Karpas-422 (cell line): Measurements from ENCODE around the gene RAD51B. TPM values are rescaled to one million over a fixed set of nuclear protein-coding genes. Genes with fewer than 3 reads are reported as not detected.
"Not testable (repeated sequence)": the region's sequence is repeated elsewhere in the genome, so short reads cannot be mapped to it uniquely, and the experiment has no call there.

Source experiments
- DNase-seq: peaks from one replicate; pipeline ENCODE4 v3.0.0-alpha.2; 2015
- H2AFZ ChIP-seq: fragments of 200-600 bp; sonication (generic); 2 replicates; pipeline ENCODE4 v1.6.1; 2014; ENCODE audit warnings: antibody characterized with exemption, low read length, mixed read lengths
- H3K27ac ChIP-seq: fragments of 200-600 bp; sonication (generic); 2 replicates; pipeline ENCODE4 v1.5.1; 2014; ENCODE audit warnings: mild to moderate bottlenecking, low read length, moderate library complexity
- H3K27me3 ChIP-seq: fragments of 200-600 bp; sonication (generic); 2 replicates; pipeline ENCODE4 v1.6.1; 2014; ENCODE audit warnings: low read length, mixed read lengths
- H3K36me3 ChIP-seq: fragments of 200-600 bp; sonication (generic); 2 replicates; pipeline ENCODE4 v1.6.1; 2014; ENCODE audit warnings: low read length, mixed read lengths; ENCODE audit not compliant: insufficient read depth
- H3K4me1 ChIP-seq: fragments of 200-600 bp; sonication (generic); 2 replicates; pipeline ENCODE4 v1.6.1; 2014; ENCODE audit warnings: mild to moderate bottlenecking, low read length, mixed read lengths
- H3K4me2 ChIP-seq: fragments of 200-600 bp; sonication (generic); 2 replicates; pipeline ENCODE4 v1.6.1; 2014; ENCODE audit warnings: low read length, low read depth, mild to moderate bottlenecking; ENCODE audit not compliant: poor library complexity, severe bottlenecking
- H3K4me3 ChIP-seq: fragments of 200-600 bp; sonication (generic); 2 replicates; pipeline ENCODE4 v1.5.1; 2014; ENCODE audit warnings: mild to moderate bottlenecking, antibody characterized with exemption, low read length, mixed read lengths
- H3K79me2 ChIP-seq: fragments of 200-600 bp; sonication (generic); 2 replicates; pipeline ENCODE4 v1.6.1; 2014; ENCODE audit warnings: mild to moderate bottlenecking, low read length, mixed read lengths
- H3K9ac ChIP-seq: fragments of 200-600 bp; sonication (generic); 2 replicates; pipeline ENCODE4 v1.6.0; 2014; ENCODE audit warnings: low read length
- H3K9me2 ChIP-seq: fragments of 200-600 bp; sonication (generic), shearing (Covaris generic); replicated peaks from 2 replicates; pipeline ENCODE4 v1.6.0; 2014; ENCODE audit warnings: mild to moderate bottlenecking, low read length, moderate library complexity; ENCODE audit not compliant: insufficient read depth
- H3K9me3 ChIP-seq: fragments of 300-700, 200-600 bp; sonication (generic); 2 replicates; pipeline ENCODE4 v1.6.1; 2014; ENCODE audit warnings: low read length, mixed read lengths
- H4K20me1 ChIP-seq: fragments of 200-600 bp; sonication (generic); 2 replicates; pipeline ENCODE4 v1.6.1; 2014; ENCODE audit warnings: mild to moderate bottlenecking, antibody characterized with exemption, low read length, low read depth; ENCODE audit not compliant: insufficient read depth
- total RNA-seq: library from RNA; depleted of rRNA; stranded (reverse); fragments of >200 nt; shearing (Covaris generic); gene quantifications from 2 replicates; pipeline ENCODE4 v1.2.3, GENCODE V29; 2014; ENCODE audit warnings: low replicate concordance

RAD51B gene
- total RNA-seq, 1 experiment from 2014 or later = 107 TPM

DNA sequence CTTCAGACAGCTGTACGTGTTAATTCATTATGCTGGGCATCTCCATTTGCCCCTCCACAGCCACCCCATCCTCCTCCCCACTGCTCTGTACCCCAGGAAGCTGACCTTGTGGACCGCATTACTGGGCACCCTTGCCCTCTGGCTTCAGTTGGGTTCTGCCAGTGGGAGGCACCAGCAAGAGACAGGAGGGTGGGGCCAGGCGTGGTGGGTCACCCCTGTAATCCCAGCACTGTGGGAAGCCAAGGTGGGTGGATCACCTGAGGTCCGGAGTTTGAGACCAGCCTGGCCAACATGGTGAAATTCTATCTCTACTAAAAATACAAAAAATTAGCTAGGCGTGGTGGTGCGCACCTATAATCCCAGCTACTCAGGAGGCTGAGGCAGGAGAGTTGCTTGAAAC is 843.2 kb downstream of the RAD51B start:
- not testable (repeated sequence) for H3K27me3 ChIP-seq, H2AFZ ChIP-seq, H3K9me2 ChIP-seq, H3K9ac ChIP-seq, H4K20me1 ChIP-seq, H3K27ac ChIP-seq, DNase-seq, H3K9me3 ChIP-seq, H3K4me2 ChIP-seq, H3K79me2 ChIP-seq, H3K36me3 ChIP-seq, H3K4me3 ChIP-seq
- H3K4me1 ChIP-seq = peaks cover 14% of the 10 kb centered on the region

DNA sequence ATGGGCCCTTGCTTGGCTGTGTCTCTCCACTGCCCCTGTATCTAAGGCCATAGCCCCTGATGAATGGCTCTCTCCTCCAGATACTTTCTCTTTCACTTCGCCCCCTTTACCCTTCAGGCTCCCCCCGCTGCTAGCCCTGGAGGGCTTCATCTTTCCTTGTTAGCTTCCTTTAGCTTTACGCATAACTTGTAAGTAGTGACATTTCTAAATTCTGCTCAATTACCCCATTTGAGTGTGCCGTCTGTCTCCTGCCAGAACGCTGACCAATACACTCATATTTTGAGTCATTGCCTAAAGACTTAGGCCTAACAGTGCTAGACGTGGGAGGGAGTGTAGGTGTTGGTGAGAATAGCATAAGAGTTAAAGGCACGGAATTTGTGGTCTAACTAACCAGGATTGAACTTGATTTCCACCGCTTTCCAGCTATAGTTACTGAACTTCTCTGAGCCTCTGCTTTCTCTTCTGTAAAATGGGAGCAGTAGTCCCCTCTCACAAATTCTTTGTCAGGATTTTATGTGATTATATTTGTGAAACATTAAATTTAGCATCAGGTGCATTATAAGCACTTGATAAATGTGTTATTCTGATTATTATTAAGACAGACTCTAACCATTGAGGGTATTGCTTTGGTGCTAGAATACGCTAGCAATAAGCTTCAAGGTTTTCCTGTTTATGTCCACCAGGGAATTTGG is 844.0 kb downstream of the RAD51B start:
- no peak overlapping the region for H3K27ac ChIP-seq
- no peaks in the 10 kb centered on the region for H3K9me2 ChIP-seq
- no peaks in the 10 kb centered on the region for H3K79me2 ChIP-seq
- no peak overlapping the region for H3K9ac ChIP-seq
- no peak for DNase-seq
- no peaks in the 10 kb centered on the region for H3K9me3 ChIP-seq
- no peaks in the 10 kb centered on the region for H3K27me3 ChIP-seq
- H2AFZ ChIP-seq = no peak overlapping the region
- no peaks in the 10 kb centered on the region; the same call in 1 of the 2 replicates for H3K36me3 ChIP-seq
- H3K4me2 ChIP-seq = no peak overlapping the region
- no peaks in the 10 kb centered on the region for H4K20me1 ChIP-seq
- peaks cover 18% of the 10 kb centered on the region for H3K4me1 ChIP-seq
- no peak overlapping the region for H3K4me3 ChIP-seq

DNA sequence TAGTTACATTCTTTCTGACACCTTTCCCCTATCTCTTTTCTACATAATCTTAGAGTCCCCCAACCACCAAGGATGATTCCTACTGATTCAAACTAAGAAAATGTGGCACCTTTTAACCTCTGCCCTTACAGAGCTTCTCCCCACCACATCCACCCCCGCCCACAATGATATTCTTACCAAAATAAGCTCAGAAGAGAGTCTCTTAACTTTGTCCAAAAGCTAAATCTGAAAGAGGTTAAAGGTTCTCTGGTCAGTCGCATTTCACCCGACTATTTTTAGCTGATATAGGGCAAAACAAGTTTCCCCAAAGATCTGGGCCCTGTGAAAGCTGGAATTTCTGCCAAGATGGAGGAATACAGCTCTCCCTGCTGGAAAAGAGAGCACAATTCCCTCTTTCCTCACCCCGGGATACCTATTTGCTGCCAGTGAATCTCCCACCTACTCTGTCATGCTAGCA is 844.7 kb downstream of the RAD51B start:
- Histone ChIP-seq H3K9me2 (no peaks in the 10 kb centered on the region), H2AFZ (no peak overlapping the region), H3K27me3 (no peaks in the 10 kb centered on the region), H3K4me3 (no peak overlapping the region), H3K36me3 (no peaks in the 10 kb centered on the region; the same call in 1 of the 2 replicates), H3K4me2 (no peak overlapping the region), H3K79me2 (no peaks in the 10 kb centered on the region), H4K20me1 (no peaks in the 10 kb centered on the region), H3K27ac (no peak overlapping the region), H3K9me3 (no peaks in the 10 kb centered on the region), H3K9ac (no peak overlapping the region), H3K4me1 (peaks cover 25% of the 10 kb centered on the region)
- DNase-seq = no peak

DNA sequence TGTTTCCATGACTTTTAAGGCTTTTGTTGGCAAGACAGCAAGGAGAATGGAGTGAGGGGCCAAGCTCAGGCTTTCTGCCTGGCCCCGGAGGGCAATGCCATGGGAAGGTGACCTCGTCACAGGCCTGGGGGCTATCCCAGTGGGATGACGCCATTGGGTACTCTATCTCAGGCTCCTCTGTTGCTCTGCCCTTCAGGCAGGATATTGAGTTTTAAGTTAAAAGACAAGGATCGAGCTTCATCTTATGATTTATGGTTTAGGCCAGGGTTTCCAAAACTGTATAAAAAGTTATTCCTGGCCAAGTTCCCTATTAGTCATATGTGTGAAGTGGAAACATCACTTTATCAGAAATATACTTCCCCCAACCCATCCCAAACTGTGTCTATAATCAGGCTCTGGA is 845.6 kb downstream of the RAD51B start:
- Histone ChIP-seq H3K4me1 (peaks cover 34% of the 10 kb centered on the region), H2AFZ (no peak overlapping the region), H3K9me3 (no peaks in the 10 kb centered on the region), H3K27me3 (no peaks in the 10 kb centered on the region), H3K36me3 (no peaks in the 10 kb centered on the region; the same call in 1 of the 2 replicates), H3K4me3 (no peak overlapping the region), H3K9ac (no peak overlapping the region), H4K20me1 (no peaks in the 10 kb centered on the region), H3K4me2 (no peak overlapping the region), H3K9me2 (no peaks in the 10 kb centered on the region), H3K79me2 (no peaks in the 10 kb centered on the region), H3K27ac (no peak overlapping the region)
- no peak for DNase-seq

DNA sequence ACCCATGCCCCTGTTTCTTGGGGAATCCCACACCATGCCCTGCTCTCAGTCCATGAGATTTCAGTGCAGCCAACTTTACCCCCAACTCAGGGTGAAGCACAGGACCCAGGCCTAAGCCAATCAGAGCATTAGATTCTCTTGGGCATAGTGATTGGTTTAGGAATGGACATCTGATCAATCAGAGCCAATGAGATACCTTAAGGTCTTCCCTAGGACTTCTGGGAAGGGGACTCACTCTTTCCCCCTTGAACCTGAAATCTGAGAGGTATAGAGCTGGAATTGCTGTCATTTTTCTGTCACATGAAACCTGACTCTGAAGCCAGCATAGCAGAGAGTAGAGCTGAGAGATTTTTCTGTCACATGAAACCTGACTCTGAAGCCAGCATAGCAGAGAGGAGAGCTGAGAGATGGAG is 846.2 kb downstream of the RAD51B start:
- peak overlapping the region; percentile 30 for H3K4me2 ChIP-seq
- H3K27me3 ChIP-seq = no peaks in the 10 kb centered on the region
- peak overlapping the region; percentile 3; the same call in 1 of the 2 replicates for H3K4me3 ChIP-seq
- peak overlapping the region; percentile 10; the same call in 1 of the 2 replicates for H3K9ac ChIP-seq
- H3K9me3 ChIP-seq = no peaks in the 10 kb centered on the region
- H3K79me2 ChIP-seq = no peaks in the 10 kb centered on the region
- H3K4me1 ChIP-seq = peaks cover 34% of the 10 kb centered on the region
- H2AFZ ChIP-seq = no peak overlapping the region; the same call in 1 of the 2 replicates
- H3K9me2 ChIP-seq = no peaks in the 10 kb centered on the region
- H3K27ac ChIP-seq = peak overlapping the region; percentile 49; the same call in 1 of the 2 replicates
- peak; percentile 48 for DNase-seq
- no peaks in the 10 kb centered on the region for H4K20me1 ChIP-seq
- no peaks in the 10 kb centered on the region; the same call in 1 of the 2 replicates for H3K36me3 ChIP-seq

DNA sequence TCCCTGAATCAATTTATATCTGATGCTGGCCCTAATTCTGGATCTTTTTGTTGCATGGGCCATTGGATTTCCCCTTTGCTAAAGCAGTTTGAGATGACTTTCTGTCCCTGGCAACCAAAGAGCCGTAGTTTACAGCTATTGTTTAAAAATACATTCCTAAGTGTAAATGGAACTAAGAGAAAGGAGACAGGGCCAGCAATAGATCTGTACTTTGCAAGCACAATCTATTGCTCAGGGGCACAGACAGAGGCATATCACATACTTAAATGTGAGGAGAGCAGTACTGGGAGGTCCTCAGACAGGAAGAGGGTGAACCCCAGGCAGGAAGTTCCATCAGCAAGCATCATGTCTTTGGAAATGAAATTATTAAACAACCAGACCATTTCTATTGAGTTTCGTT is 846.7 kb downstream of the RAD51B start:
- H2AFZ ChIP-seq = no peak overlapping the region; the same call in 1 of the 2 replicates
- H3K9me2 ChIP-seq = no peaks in the 10 kb centered on the region
- peak overlapping the region; percentile 30 for H3K4me2 ChIP-seq

DNA sequence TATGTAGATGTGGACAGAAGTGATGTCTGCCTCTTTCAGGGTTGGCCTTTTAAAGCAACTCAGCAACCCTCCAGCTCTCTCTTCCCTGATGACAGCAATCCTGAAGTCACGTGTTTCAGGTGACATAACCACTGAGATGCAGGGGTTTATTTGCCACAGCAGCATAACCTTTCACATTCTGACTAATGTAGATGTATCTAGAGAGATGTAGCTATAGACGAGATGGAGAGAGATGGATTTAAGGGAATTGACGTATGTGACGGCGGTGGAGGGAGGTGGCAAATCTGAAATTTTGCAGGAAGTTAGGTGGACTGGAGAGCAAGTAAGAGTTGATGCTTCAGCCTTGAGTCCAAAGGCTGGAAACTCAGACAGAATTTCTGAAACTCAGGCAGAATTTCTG is 847.3 kb downstream of the RAD51B start:
- Histone ChIP-seq H3K9me2 (no peaks in the 10 kb centered on the region), H3K79me2 (no peaks in the 10 kb centered on the region), H3K27ac (no peak overlapping the region), H4K20me1 (no peaks in the 10 kb centered on the region), H3K4me1 (peaks cover 34% of the 10 kb centered on the region), H3K4me3 (no peak overlapping the region), H3K36me3 (no peaks in the 10 kb centered on the region; the same call in 1 of the 2 replicates), H2AFZ (no peak overlapping the region), H3K9ac (no peak overlapping the region), H3K27me3 (no peaks in the 10 kb centered on the region), H3K9me3 (no peaks in the 10 kb centered on the region), H3K4me2 (no peak overlapping the region)
- no peak for DNase-seq

More for the DNA sequence above, 846.7 kb downstream of the RAD51B start:
- no peaks in the 10 kb centered on the region for H3K79me2 ChIP-seq
- no peaks in the 10 kb centered on the region; the same call in 1 of the 2 replicates for H3K36me3 ChIP-seq
- peak overlapping the region; percentile 49; the same call in 1 of the 2 replicates for H3K27ac ChIP-seq
- no peaks in the 10 kb centered on the region for H4K20me1 ChIP-seq
- no peaks in the 10 kb centered on the region for H3K27me3 ChIP-seq
- peaks cover 34% of the 10 kb centered on the region for H3K4me1 ChIP-seq
- H3K9me3 ChIP-seq = no peaks in the 10 kb centered on the region
- DNase-seq = no peak
- peak overlapping the region; percentile 10; the same call in 1 of the 2 replicates for H3K9ac ChIP-seq
- H3K4me3 ChIP-seq = peak overlapping the region; percentile 3; the same call in 1 of the 2 replicates

DNA sequence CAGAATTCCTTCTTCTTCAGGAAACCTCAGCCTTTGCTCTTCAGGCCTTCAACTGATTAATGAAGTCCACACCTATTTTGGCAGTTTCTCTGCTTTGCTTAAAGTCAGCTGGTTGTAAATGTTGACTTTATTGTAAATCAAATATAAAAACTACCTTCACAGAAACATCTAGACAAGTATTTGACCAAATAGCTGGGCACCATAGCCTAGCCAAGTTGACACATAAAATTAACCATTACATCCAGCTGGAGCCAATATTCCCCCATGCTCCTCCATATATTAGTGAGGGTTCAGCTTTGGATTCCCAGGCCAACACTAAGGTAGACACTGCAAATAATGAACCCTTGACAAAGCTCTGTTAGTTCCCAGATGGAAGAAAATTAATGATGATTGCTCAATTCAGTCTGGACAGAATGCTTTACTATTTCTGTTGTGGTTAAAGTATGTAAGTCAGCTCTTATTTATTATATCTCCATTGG is 847.8 kb downstream of the RAD51B start:
- Histone ChIP-seq H3K79me2 (no peaks in the 10 kb centered on the region), H3K4me2 (no peak overlapping the region), H3K4me3 (no peak overlapping the region), H3K9ac (no peak overlapping the region), H3K9me2 (no peaks in the 10 kb centered on the region), H3K36me3 (no peaks in the 10 kb centered on the region; the same call in 1 of the 2 replicates), H3K4me1 (peaks cover 34% of the 10 kb centered on the region), H2AFZ (no peak overlapping the region), H3K9me3 (no peaks in the 10 kb centered on the region), H4K20me1 (no peaks in the 10 kb centered on the region), H3K27ac (no peak overlapping the region), H3K27me3 (no peaks in the 10 kb centered on the region)
- no peak for DNase-seq
